DOHH2 (cell line): Measurements from ENCODE around the gene NDFIP1.

ENCODE experiments used
- EZH2phosphoT487 ChIP-seq: fragments of 200-600 bp; sonication (generic); IDR thresholded peaks from 2 replicates; pipeline ENCODE4 v1.6.1; 2017; ENCODE audit warnings: borderline replicate concordance, mild to moderate bottlenecking, antibody characterized with exemption, low read length, moderate library complexity, mixed read lengths
- TF ChIP-seq, protein P1 (sequence below): fragments of 200-600 bp; sonication (generic); IDR thresholded peaks from one replicate; pipeline ENCODE4 v1.5.1; 2014; ENCODE audit warnings: antibody characterized with exemption, mild to moderate bottlenecking, low read depth, low read length; ENCODE audit not compliant: poor library complexity, severe bottlenecking

DNA sequence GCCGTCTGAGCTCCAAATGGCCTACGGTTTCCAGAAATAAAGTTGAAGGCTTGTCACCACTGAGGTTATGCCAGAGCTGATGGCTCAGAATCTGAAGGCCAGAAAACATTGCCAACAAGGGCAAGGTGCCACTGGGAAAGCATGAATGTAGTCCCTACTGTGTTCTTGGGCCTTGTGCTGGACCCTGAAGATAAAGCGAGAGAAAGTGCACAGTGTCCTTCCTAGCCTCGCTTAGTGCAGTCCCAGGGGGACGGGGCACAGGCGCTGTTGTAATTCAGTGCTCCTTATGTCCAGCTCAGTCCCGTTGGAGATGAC is 84.5 kb downstream of the NDFIP1 start:
- TF ChIP-seq, protein P1, sequence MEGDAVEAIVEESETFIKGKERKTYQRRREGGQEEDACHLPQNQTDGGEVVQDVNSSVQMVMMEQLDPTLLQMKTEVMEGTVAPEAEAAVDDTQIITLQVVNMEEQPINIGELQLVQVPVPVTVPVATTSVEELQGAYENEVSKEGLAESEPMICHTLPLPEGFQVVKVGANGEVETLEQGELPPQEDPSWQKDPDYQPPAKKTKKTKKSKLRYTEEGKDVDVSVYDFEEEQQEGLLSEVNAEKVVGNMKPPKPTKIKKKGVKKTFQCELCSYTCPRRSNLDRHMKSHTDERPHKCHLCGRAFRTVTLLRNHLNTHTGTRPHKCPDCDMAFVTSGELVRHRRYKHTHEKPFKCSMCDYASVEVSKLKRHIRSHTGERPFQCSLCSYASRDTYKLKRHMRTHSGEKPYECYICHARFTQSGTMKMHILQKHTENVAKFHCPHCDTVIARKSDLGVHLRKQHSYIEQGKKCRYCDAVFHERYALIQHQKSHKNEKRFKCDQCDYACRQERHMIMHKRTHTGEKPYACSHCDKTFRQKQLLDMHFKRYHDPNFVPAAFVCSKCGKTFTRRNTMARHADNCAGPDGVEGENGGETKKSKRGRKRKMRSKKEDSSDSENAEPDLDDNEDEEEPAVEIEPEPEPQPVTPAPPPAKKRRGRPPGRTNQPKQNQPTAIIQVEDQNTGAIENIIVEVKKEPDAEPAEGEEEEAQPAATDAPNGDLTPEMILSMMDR, result no peak
- no peak for TF ChIP-seq EZH2phosphoT487
